PC-3 (cell line): Measurements from ENCODE around the gene DHRS2.

Source experiments
- EZH2 ChIP-seq: fragments of 300-600 bp; sonication (generic); IDR thresholded peaks from one replicate; pipeline ENCODE4 v1.6.1; 2017; ENCODE audit warnings: antibody characterized with exemption, mild to moderate bottlenecking, low read length; ENCODE audit not compliant: unreplicated experiment
- EZH2phosphoT487 ChIP-seq: fragments of 300-600 bp; sonication (generic); IDR thresholded peaks from 2 replicates; pipeline ENCODE4 v1.6.1; 2018; ENCODE audit warnings: mild to moderate bottlenecking, antibody characterized with exemption, low read length, borderline replicate concordance
- TF ChIP-seq, protein P1 (sequence below): fragments of 300-600 bp; sonication (generic); conservative IDR thresholded peaks from 2 replicates; pipeline ENCODE4 v1.5.1; 2017; ENCODE audit warnings: antibody characterized with exemption, low read depth, mild to moderate bottlenecking, low read length

DNA sequence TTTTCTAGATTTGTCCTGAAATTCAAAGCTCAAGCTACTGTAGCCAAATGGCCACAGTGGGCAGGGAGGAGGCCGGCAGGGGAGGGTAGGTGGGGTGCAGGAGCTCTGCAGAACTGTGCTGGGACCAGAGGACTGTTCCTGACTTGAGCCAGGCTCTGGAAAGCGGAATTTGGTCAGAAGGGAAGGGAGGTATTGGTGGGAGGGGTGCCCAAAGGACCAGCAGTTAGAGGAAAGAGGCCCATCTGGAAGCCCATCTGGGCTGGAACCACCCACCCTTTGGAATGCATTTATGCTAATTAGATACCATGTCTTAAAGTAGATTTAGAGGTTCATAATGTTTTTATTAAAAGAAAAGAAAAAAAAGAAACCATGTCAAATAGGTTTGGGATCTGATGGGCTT lies 33.1 kb upstream of the DHRS2 start:
- TF ChIP-seq, protein P1, sequence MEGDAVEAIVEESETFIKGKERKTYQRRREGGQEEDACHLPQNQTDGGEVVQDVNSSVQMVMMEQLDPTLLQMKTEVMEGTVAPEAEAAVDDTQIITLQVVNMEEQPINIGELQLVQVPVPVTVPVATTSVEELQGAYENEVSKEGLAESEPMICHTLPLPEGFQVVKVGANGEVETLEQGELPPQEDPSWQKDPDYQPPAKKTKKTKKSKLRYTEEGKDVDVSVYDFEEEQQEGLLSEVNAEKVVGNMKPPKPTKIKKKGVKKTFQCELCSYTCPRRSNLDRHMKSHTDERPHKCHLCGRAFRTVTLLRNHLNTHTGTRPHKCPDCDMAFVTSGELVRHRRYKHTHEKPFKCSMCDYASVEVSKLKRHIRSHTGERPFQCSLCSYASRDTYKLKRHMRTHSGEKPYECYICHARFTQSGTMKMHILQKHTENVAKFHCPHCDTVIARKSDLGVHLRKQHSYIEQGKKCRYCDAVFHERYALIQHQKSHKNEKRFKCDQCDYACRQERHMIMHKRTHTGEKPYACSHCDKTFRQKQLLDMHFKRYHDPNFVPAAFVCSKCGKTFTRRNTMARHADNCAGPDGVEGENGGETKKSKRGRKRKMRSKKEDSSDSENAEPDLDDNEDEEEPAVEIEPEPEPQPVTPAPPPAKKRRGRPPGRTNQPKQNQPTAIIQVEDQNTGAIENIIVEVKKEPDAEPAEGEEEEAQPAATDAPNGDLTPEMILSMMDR, result no peak
- no peak for TF ChIP-seq EZH2phosphoT487
- TF ChIP-seq EZH2, result no peak
